Measurements from ENCODE around the gene GEMIN7. TPM values are rescaled to one million over a fixed set of nuclear protein-coding genes. Genes with fewer than 3 reads are reported as not detected.
"Not testable (repeated sequence)": the region's sequence is repeated elsewhere in the genome, so short reads cannot be mapped to it uniquely, and the experiment has no call there.

The GEMIN7 gene
- total RNA-seq, 1 donor from 2014 or later = 18.3 TPM

GRCh38 chr19:45103508-45104319, 24.7 kb downstream of the GEMIN7 start:
- DNase-seq (ENCODE audit: low spot score) = no peak

GRCh38 chr19:45104658-45105349, 25.7 kb downstream of the GEMIN7 start:
- no peak for DNase-seq (ENCODE audit: low spot score)

- DNase-seq (ENCODE audit: low spot score) = not testable (repeated sequence)
These were observed 27.3 kb downstream of the GEMIN7 start for GRCh38 chr19:45106363-45106762.

- no peak for DNase-seq (ENCODE audit: low spot score)
These were observed 28.6 kb downstream of the GEMIN7 start for GRCh38 chr19:45107621-45108150.

- no peak for DNase-seq (ENCODE audit: low spot score)
These were observed 31.8 kb downstream of the GEMIN7 start for GRCh38 chr19:45110851-45111266.

- DNase-seq (ENCODE audit: low spot score) = no peak
These were observed 33.2 kb downstream of the GEMIN7 start for GRCh38 chr19:45112111-45112827.

- no peak for DNase-seq (ENCODE audit: low spot score)
These were observed 34.6 kb downstream of the GEMIN7 start for GRCh38 chr19:45113628-45114027.

- no peak for DNase-seq (ENCODE audit: low spot score)
These were observed 35.1 kb downstream of the GEMIN7 start for GRCh38 chr19:45114116-45114515.

- DNase-seq (ENCODE audit: low spot score) = no peak
These were observed 37.0 kb downstream of the GEMIN7 start for GRCh38 chr19:45115809-45116615.

- DNase-seq (ENCODE audit: low spot score) = no peak
These were observed 38.1 kb downstream of the GEMIN7 start for GRCh38 chr19:45117167-45117594.

- no peak for DNase-seq (ENCODE audit: low spot score)
These were observed 38.6 kb downstream of the GEMIN7 start for GRCh38 chr19:45117671-45118070.

- no peak for DNase-seq (ENCODE audit: low spot score)
These were observed 39.0 kb downstream of the GEMIN7 start for GRCh38 chr19:45118106-45118505.

GRCh38 chr19:45118591-45119355, 39.7 kb downstream of the GEMIN7 start:
- DNase-seq (ENCODE audit: low spot score) = not testable (repeated sequence)

- no peak for DNase-seq (ENCODE audit: low spot score)
These were observed 40.5 kb downstream of the GEMIN7 start for GRCh38 chr19:45119582-45119981.

- no peak for DNase-seq (ENCODE audit: low spot score)
These were observed 42.8 kb downstream of the GEMIN7 start for GRCh38 chr19:45121827-45122345.

- DNase-seq (ENCODE audit: low spot score) = no peak
These were observed 43.8 kb downstream of the GEMIN7 start for GRCh38 chr19:45122832-45123231.

GRCh38 chr19:45123440-45123850, 44.4 kb downstream of the GEMIN7 start:
- no peak for DNase-seq (ENCODE audit: low spot score)

- DNase-seq (ENCODE audit: low spot score) = no peak
These were observed 45.0 kb downstream of the GEMIN7 start for GRCh38 chr19:45124021-45124420.

GRCh38 chr19:45125360-45125759, 46.3 kb downstream of the GEMIN7 start:
- DNase-seq (ENCODE audit: low spot score) = no peak
